Measurements from ENCODE around the gene ERCC1.

ERCC1 gene

DNA sequence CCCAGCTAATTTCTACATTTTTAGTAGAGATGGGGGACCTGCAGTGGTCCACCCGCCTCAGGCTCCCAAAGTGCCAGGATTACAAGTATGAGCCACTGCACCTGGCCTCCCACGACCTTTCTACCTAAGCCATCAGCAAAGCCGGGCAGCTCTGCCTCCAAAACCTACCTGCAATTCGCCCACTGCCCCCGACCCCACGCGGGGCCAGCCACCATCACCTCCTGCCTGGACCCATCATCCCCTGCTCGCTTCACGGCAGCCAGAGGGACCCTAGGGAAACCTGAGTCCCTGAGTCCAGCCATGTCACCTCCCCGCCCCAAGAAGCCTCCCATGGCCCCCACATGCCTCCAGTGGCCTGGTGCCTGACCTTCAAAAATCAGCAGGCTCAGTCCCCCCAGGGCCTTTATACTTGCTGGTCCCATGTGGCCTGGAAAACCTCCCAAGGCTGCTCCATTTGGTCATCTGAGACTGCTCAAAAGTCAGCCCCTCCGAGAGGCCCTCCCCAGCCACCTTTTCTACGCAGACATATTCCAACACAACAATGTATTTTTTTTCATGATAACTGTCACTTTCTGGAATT is 65.4 kb downstream of the ERCC1 start:
- no peak for DNase-seq

- DNase-seq = no peak
These were observed 66.3 kb downstream of the ERCC1 start for GRCh38 chr19:45357445-45357783.

All from NCI-H1436 treated with DMSO at 0.1 percent for 48 hours (cell line).